ENCODE results near the gene CNTN3. TPM values are rescaled to one million over a fixed set of nuclear protein-coding genes. Genes with fewer than 3 reads are reported as not detected.

Gene CNTN3
- total RNA-seq, 1 experiment from 2014 or later = not detected

DNA sequence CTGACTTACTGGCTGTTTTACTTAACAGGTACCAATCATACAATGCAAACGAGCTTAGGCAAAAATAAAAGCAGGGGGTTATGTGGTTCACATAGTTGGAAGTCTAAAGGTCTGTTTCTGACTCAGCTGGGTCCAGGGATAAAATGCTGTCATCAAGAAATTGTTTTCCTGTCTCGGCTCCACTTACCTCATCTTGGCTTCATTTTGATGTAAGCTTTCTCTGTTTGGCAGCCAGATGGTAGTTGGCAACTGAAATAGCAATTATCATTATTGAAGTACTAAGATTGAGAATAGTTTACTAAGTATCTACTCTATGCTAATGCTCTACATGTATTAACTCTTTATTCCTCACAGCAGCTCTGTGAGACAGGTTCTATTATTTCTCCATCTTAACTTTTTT lies 36.8 kb upstream of the CNTN3 start (continued):
- TF ChIP-seq, protein P1, sequence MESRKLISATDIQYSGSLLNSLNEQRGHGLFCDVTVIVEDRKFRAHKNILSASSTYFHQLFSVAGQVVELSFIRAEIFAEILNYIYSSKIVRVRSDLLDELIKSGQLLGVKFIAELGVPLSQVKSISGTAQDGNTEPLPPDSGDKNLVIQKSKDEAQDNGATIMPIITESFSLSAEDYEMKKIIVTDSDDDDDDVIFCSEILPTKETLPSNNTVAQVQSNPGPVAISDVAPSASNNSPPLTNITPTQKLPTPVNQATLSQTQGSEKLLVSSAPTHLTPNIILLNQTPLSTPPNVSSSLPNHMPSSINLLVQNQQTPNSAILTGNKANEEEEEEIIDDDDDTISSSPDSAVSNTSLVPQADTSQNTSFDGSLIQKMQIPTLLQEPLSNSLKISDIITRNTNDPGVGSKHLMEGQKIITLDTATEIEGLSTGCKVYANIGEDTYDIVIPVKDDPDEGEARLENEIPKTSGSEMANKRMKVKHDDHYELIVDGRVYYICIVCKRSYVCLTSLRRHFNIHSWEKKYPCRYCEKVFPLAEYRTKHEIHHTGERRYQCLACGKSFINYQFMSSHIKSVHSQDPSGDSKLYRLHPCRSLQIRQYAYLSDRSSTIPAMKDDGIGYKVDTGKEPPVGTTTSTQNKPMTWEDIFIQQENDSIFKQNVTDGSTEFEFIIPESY (IDR thresholded peaks at IDR 0.05; ENCODE audit: extremely low read depth, insufficient replicate concordance, low read length) = no peak
- TF ChIP-seq ELF1 (IDR thresholded peaks at IDR 0.05; ENCODE audit: borderline replicate concordance, low read depth) (no peak), FOSL1 (IDR thresholded peaks at IDR 0.05; ENCODE audit: low read depth) (no peak)

DNA sequence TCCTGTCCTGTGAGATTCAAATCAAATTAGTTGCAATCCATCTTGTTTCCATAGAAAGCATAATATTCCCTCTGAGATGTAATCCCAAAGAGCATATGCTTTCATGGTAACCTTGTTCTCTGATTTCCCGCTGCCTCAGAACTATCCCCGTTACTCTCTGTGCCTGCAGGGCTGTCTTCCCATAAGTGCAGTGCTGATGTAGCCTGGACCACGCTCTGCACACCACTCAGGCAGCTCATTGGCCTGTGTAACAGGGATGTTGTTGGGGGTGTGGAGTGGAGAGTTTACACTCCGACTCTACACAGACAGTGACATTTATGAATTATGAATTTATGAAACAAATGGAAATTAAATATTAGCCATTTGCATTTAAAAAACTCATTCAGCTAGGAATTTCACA lies 33.6 kb upstream of the CNTN3 start:
- RAD21 ChIA-PET (ENCODE audit: low non-redundant PET in 1 of 2, low total read pairs in 2 of 2, uncharacterized antibody in 2 of 2, unreplicated experiment in 2 of 2) = no interaction called here

More for the DNA sequence above, 33.6 kb upstream of the CNTN3 start:
- H2AFZ ChIP-seq (ENCODE audit: low read depth, low read length, poor library complexity, severe bottlenecking) = no peak overlapping the region
- H4K20me1 ChIP-seq (ENCODE audit: insufficient read depth) = no peaks in the 10 kb centered on the region
- no peak overlapping the region for H3K9ac ChIP-seq (ENCODE audit: low read length)
- TF ChIP-seq POLR2A (IDR thresholded peaks at IDR 0.05; ENCODE audit: borderline replicate concordance, extremely low read depth, insufficient read depth, insufficient read length) (no peak), ZFX (IDR thresholded peaks at IDR 0.05) (no peak), EGR1 (IDR thresholded peaks at IDR 0.05; ENCODE audit: low read depth) (no peak), CEBPB (IDR thresholded peaks at IDR 0.05; ENCODE audit: low read depth) (no peak), POLR2AphosphoS5 (IDR thresholded peaks at IDR 0.05; ENCODE audit: low read depth, low read length) (no peak), ZNF274 (IDR thresholded peaks at IDR 0.05; ENCODE audit: low read depth, low read length) (no peak), ELF1 (IDR thresholded peaks at IDR 0.05; ENCODE audit: borderline replicate concordance, low read depth) (no peak), SP1 (IDR thresholded peaks at IDR 0.05; ENCODE audit: low read depth) (no peak), TCF7L2 (IDR thresholded peaks at IDR 0.05; ENCODE audit: borderline replicate concordance, extremely low read depth, insufficient read depth, insufficient read length) (no peak)
- TF ChIP-seq, protein P2, sequence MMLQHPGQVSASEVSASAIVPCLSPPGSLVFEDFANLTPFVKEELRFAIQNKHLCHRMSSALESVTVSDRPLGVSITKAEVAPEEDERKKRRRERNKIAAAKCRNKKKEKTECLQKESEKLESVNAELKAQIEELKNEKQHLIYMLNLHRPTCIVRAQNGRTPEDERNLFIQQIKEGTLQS (IDR thresholded peaks at IDR 0.05) = no peak
- TF ChIP-seq, protein P3, sequence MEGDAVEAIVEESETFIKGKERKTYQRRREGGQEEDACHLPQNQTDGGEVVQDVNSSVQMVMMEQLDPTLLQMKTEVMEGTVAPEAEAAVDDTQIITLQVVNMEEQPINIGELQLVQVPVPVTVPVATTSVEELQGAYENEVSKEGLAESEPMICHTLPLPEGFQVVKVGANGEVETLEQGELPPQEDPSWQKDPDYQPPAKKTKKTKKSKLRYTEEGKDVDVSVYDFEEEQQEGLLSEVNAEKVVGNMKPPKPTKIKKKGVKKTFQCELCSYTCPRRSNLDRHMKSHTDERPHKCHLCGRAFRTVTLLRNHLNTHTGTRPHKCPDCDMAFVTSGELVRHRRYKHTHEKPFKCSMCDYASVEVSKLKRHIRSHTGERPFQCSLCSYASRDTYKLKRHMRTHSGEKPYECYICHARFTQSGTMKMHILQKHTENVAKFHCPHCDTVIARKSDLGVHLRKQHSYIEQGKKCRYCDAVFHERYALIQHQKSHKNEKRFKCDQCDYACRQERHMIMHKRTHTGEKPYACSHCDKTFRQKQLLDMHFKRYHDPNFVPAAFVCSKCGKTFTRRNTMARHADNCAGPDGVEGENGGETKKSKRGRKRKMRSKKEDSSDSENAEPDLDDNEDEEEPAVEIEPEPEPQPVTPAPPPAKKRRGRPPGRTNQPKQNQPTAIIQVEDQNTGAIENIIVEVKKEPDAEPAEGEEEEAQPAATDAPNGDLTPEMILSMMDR (IDR thresholded peaks at IDR 0.05 in 2 of 3, conservative IDR thresholded peaks at IDR 0.05 in 1 of 3; ENCODE audit: borderline replicate concordance in 1 of 3, insufficient read depth in 1 of 3, low read depth in 2 of 3, low read length in 2 of 3) = no peak
- TF ChIP-seq, protein P1 (IDR thresholded peaks at IDR 0.05; ENCODE audit: extremely low read depth, insufficient replicate concordance, low read length) = no peak
- intact Hi-C loops (cut with micrococcal nuclease) = no loop called here
- no TSS peak for BruUV-seq (replicated peaks)
- H3K4me1 ChIP-seq (ENCODE audit: control insufficient read depth in 1 of 2, insufficient read depth in 2 of 2, low read length in 2 of 2) = no peaks in the 10 kb centered on the region
- H3K9me2 ChIP-seq (ENCODE audit: insufficient read depth) = no peaks in the 10 kb centered on the region
- H3K4me3 ChIP-seq (replicated peaks in 1 of 2; ENCODE audit: low read depth in 1 of 2, low read length in 2 of 2) = no peak overlapping the region
- no peaks in the 10 kb centered on the region for H3K27me3 ChIP-seq (ENCODE audit: insufficient read depth, low read length)
- H3K79me2 ChIP-seq (ENCODE audit: insufficient read depth, low read length) = no peaks in the 10 kb centered on the region
- POLR2A ChIA-PET = no interaction called here
- H3K9me3 ChIP-seq (ENCODE audit: control insufficient read depth in 1 of 2, insufficient read depth in 1 of 2, low read depth in 1 of 2, low read length in 2 of 2) = peaks cover 15 to 17% of the 10 kb centered on the region in 2 experiments; a peak in 2 of 4 replicates
- H3K4me2 ChIP-seq (ENCODE audit: low read length) = no peak overlapping the region
- no peaks in the 10 kb centered on the region for H3K36me3 ChIP-seq (ENCODE audit: control insufficient read depth in 1 of 2, insufficient read depth in 2 of 2, low read length in 2 of 2)
- no peak for ATAC-seq
- no peak for DNase-seq (ENCODE audit: low read depth, low spot score)
- no peak overlapping the region for H3K27ac ChIP-seq (ENCODE audit: low read depth, low read length)
- CTCF ChIA-PET = no interaction called here
